ENCODE measurements around the gene ZNF81.
"Not testable (repeated sequence)": the region's sequence is repeated elsewhere in the genome, so short reads cannot be mapped to it uniquely, and the experiment has no call there.

Gene ZNF81

GRCh38 chrX:47936224-47936939 is 99.7 kb downstream of the ZNF81 start:
- peak; percentile 73 for DNase-seq (ENCODE audit: low read depth)

GRCh38 chrX:47936940-47937317 is 100.2 kb downstream of the ZNF81 start:
- DNase-seq (ENCODE audit: low read depth): no peak

GRCh38 chrX:47940448-47940847 is 103.7 kb downstream of the ZNF81 start:
- DNase-seq (ENCODE audit: low read depth): no peak

- DNase-seq (ENCODE audit: low read depth): no peak
These were observed 104.7 kb downstream of the ZNF81 start for GRCh38 chrX:47941423-47941822.

GRCh38 chrX:47955295-47955694 is 118.6 kb downstream of the ZNF81 start:
- not testable (repeated sequence) for DNase-seq (ENCODE audit: low read depth)

- no peak for DNase-seq (ENCODE audit: low read depth)
These were observed 119.3 kb downstream of the ZNF81 start for GRCh38 chrX:47956016-47956415.

- DNase-seq (ENCODE audit: low read depth): not testable (repeated sequence)
These were observed 121.5 kb downstream of the ZNF81 start for GRCh38 chrX:47958206-47958605.

- DNase-seq (ENCODE audit: low read depth): no peak
These were observed 122.2 kb downstream of the ZNF81 start for GRCh38 chrX:47958761-47959342.

- DNase-seq (ENCODE audit: low read depth): no peak
These were observed 123.7 kb downstream of the ZNF81 start for GRCh38 chrX:47960406-47960805.

GRCh38 chrX:47961830-47962229 is 125.1 kb downstream of the ZNF81 start:
- DNase-seq (ENCODE audit: low read depth): not testable (repeated sequence)

- not testable (repeated sequence) for DNase-seq (ENCODE audit: low read depth)
These were observed 128.8 kb downstream of the ZNF81 start for GRCh38 chrX:47965526-47965925.

All from CMK (cell line).